A549 (cell line): ENCODE measurements around the gene MRPL23.

Experiments used
- ZFP36 ChIP-seq: fragments of 450-650 bp; IDR thresholded peaks from 2 replicates; pipeline ENCODE4 v1.6.1; 2014; ENCODE audit warnings: borderline replicate concordance; ENCODE audit not compliant: partially characterized antibody
- TF ChIP-seq, protein P1 (sequence below): fragments of >200 bp; sonication (Bioruptor Twin); formaldehyde crosslinking; IDR thresholded peaks from 3 replicates; pipeline ENCODE4 v1.5.1; 2016

DNA sequence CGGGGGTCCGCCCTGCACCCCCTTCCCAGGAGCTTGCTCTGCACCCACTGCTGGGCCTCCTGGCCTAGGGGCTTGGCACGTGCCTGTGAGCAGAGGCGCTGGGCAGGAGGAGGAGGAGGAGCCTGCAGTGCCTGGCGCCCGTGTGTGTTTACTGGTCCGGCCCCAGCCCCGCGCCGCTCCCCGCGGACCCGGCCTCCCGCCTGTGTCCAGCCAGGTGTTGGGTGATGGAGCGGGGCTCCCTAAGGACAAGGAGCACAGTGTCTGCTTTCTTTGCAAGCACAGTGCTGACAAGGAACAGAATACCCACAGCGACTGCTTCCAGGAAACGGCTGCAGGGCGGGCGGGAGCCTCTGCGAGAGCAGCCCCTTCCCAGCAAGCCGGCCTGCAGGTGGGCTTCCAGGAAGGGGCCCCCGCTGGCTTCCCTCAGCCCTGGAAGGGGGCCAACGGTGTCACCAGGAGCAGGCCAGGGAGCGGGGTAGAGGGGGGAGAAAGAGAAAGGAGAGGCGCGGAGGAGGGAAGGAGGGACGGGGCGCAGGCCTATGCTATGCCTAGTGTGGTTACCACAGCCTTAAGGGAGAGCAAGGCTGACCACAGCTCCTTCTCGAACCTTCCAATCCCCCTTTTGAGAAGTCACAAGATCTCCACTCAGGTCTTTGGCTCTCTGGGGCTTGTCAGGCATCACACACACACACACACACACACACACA lies 43.9 kb downstream of the MRPL23 start:
- TF ChIP-seq, protein P1, sequence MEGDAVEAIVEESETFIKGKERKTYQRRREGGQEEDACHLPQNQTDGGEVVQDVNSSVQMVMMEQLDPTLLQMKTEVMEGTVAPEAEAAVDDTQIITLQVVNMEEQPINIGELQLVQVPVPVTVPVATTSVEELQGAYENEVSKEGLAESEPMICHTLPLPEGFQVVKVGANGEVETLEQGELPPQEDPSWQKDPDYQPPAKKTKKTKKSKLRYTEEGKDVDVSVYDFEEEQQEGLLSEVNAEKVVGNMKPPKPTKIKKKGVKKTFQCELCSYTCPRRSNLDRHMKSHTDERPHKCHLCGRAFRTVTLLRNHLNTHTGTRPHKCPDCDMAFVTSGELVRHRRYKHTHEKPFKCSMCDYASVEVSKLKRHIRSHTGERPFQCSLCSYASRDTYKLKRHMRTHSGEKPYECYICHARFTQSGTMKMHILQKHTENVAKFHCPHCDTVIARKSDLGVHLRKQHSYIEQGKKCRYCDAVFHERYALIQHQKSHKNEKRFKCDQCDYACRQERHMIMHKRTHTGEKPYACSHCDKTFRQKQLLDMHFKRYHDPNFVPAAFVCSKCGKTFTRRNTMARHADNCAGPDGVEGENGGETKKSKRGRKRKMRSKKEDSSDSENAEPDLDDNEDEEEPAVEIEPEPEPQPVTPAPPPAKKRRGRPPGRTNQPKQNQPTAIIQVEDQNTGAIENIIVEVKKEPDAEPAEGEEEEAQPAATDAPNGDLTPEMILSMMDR = no peak
- no peak for TF ChIP-seq ZFP36
